ENCODE results near the gene QSER1.
"Not testable (repeated sequence)": the region's sequence is repeated elsewhere in the genome, so short reads cannot be mapped to it uniquely, and the experiment has no call there.

The QSER1 gene

DNA sequence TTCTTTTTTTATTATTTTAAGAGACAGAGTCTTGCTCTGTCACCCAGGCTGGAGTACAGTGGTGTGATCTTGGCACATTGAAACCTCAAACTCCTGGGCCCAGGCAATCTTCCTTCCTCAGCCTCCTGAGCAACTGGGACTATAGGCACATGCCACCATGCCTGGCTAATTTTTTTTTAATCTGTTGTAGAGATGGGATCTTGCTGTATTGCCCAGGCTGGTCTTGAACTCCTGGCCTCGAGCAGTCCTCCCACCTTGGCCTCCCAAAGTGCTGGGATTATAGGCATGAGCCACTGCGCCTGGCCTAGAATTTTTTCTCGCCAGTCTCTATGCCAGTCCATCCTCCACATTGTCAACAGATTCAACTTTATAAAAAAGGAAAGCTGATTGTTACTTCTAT, 44.7 kb downstream of the QSER1 start:
- not testable (repeated sequence) for DNase-seq

DNA sequence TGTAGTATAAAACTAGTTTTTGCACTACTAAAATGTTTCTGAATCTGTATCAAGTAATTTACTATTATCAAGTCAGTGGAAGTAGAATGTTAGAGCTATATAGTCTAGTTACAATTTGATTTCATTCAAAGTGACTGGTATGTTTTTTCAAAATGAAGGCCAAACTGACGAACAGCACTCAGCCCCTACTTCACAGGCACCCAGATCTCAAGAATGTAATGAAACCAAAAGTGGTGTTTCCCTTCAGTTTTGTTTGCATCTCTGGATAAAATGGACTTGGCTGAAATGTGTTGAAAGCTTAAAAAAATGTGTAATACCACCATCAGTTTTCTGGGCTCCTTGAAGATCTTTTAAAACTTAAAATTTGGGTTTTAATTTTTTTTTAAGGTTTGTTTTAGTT, 46.4 kb downstream of the QSER1 start:
- DNase-seq, result no peak

DNA sequence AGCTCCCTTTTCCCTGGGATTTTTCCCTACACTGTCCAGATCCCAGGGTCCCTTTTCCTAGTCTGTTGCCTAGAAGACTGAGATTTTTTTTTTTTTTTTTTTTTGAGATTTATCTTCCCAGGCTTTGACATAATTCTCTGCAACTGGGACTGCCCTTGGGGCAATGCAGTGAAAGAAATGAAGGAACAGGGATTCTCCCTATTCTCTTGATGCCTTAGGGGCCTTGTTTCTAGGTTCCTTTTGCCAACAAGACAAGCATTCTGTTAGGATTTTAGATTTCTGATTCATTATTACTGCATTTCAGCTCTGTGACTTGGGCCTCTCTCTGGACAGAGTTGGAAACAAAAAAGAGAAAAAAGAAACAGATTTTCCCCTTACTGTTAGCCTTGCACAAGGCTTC, 47.3 kb downstream of the QSER1 start:
- no peak for DNase-seq

DNA sequence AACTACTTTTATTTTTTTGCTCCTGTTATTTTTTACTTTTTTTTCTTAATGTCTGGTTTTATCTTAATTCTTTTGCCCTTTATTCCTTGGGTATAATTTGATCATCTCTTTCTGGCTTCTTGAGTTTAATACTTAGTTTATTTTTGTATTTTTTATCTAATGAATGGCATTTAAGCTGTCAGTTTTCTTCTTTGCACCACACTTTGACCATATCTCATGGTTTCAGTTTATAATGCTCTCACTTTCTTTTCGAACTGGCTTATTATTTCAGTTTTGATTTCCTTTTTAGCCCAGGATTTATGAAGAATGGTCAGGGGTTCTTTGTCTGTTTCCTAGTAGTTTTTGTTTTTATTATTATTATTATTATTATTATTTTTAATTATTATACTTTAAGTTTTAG, 48.3 kb downstream of the QSER1 start:
- no peak for DNase-seq

DNA sequence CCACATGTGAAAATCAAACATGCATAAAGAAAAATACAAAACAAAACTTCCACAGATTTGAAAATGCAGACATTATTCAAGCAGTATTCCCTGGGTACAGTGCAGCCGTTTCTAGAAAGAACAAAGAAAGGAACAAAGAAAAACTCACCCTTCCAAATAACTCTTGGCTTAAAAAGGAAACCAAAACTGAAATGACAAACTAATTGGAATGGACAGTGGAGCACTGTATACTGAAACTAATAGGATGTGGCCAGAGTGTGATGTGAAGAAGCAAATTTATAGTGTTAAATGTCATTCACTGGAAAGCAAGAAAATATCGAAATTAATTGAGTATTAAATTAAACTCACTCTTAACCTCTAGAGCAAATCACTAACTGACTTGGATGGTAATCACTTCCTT, 55.4 kb downstream of the QSER1 start:
- DNase-seq, result no peak

DNA sequence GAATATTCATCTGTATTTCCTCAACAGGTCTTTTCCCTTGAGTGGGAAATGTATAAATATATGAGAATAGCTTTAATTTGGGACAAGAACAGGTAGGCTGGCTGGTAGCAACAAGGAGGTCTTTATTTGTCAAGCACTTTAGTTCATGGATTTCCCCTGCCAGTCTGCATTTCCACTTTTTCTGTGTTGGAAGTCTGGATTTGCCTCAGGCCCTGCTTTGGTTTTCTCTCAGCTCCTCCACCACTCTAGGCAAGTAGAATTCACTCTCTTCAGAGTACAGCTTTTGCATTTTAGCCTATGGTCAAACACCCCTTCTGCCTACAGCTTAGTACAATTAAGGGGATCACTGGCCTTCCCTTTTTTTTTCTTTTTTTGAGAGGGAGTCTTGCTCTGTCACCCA, 57.1 kb downstream of the QSER1 start:
- no peak for DNase-seq

DNA sequence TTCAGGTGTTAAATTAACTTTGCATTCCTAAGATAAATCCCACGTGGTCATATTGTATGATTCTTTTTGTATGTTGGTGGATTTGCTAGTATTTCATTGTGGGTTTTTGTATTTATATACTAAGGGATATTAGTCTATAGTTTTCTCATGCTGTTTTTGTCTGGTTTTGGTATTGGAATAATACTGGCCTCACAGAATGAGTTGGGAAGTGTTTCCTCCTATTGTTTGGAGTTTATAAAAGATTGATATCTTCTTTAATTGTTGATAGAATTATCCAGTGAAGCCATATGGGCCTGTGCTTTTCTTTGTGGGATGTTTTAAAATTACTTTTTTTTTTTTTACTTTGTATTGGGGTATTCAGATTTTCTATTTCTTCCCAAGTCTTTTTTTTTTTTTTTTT, 59.8 kb downstream of the QSER1 start:
- DNase-seq, result no peak

DNA sequence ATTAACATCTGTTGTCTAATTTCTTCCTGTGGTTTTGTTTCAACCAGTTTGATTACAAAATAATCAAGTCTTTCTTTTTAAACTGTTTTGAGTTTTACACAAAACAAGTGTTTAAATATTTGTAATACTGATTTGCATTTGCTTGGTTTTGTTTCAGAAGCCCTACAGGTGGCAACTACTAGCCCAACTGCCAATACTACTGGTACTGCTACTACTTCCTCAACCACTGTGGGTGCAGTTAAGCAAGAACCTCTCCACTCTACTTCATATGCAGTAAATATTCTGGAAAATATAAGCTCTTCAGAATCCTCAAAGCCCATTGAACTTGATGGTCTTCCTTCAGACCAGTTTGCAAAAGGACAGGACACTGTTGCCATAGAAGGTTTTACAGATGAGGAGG, 61.1 kb downstream of the QSER1 start:
- no peak for DNase-seq

DNA sequence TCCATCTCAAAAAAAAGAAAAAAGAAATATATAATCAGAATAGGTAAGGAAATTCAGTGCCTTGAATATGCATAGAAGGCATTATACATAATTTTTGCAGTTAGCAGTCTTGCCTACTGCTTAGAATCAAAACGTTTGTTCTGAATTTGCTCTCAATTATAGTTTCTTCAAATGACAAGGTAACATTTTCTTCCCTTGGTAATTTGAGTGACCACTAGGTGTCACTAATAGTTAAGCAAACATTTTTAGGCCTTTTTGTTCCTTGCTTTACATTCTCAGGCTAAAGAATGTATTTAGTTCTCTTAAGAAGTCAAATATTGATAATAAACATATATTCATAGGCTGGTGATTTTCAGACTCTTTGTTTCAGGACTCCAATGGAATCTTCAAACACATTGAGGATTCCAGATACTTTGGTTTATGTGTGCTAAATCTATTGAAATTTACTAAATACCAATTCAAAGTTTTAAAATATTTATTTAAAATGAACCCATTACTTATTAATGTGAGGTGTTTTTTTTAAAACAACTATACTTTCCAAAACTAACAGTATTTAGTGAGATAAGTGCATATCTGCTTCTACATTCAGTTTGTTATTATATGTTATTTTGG, 68.0 kb downstream of the QSER1 start:
- peak in 1 of 2 donors; percentile 67 for DNase-seq

DNA sequence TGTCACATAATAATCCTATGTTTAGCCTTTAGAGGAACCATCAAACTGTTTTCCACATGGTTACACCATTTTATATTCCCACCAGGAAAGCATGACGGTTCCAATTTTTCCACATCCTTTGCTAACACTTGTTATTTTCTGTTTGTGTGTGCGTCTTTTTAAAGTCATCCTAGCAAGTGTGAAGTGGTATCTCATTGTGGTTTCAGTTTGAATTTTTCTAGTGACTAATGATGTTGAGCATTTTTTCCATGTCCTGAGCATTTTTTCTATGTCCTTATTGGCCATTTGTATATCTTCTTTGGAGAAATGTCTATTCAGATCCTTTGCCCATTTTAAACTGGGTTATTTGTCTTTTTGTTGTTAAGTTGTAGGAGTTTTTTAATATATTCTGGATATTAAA, 69.4 kb downstream of the QSER1 start:
- no peak for DNase-seq

DNA sequence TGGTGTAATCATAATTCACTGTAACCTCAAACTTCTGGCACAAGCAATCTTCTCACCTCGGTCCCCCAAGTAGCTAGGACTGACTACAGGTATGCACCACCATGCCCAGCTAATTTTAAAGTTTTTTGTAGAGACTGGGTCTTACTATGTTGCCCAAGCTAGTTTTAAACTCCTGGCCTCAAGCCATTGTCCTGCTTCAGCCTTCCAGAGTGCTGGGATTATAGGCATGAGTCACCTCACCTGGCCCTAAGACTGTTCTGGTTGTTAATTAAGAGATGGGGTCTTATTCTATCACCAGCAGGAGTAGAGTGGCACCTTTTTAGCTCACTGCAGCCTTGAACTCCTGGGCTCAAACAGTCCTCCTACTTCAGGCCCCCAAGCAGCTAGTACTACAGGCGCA, 71.1 kb downstream of the QSER1 start:
- DNase-seq, result no peak

DNA sequence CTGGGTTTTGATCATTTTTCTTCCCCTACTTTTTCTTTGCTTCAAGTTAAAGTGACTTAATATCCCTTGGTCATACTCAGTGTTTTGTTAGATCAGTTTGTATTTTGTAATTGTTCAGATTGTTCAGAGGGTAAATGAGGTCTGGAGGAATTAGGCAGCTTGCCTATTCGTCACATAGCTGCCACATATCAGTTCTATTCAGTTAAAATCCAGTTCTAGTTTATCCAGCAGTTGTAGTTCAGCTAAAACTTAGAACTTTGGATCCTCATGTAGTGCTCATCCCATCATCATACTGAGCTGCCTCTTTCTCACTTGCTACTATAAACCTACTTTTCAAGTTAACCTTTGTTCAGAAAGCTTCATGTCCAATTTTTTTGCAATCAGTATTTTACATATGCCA, 75.9 kb downstream of the QSER1 start:
- DNase-seq, result no peak

DNA sequence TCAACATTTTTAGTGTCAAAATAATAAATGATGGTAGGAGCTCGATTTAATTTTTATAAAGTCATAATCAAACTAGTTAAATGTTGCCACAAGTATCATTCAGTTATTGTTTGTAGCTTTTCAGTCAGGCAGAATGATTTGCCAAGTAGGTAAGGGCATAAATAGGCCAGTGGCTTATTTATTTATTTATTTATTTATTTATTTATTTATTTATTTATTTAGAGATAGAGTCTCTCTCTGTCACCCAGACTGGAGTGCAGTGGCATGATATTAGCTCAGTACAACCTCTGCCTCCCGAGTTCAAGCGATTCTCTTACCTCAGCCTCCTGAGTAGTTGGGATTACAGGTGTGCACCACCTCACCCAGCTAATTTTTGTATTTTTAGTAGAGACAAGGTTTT, 79.6 kb downstream of the QSER1 start:
- not testable (repeated sequence) for DNase-seq

DNA sequence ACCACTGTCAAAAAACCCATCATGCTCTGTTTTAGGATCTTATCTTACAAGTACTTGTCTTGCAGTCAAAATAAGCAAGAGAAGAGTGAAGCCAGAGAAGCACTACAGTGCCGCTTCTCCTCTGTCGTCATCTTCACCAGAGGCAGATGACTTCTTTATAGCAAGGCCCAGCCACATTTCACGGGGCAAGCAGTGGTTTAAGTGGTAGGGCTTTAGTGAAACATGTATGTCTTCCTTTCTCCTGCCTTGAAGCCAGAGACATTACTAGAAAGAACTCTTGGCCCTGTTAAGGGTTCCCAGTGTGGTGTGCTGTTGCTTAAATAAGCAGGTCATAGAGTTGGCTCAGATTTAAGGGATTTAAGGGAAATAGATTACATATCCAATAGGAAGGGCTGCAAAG, 80.2 kb downstream of the QSER1 start:
- no peak for DNase-seq

DNA sequence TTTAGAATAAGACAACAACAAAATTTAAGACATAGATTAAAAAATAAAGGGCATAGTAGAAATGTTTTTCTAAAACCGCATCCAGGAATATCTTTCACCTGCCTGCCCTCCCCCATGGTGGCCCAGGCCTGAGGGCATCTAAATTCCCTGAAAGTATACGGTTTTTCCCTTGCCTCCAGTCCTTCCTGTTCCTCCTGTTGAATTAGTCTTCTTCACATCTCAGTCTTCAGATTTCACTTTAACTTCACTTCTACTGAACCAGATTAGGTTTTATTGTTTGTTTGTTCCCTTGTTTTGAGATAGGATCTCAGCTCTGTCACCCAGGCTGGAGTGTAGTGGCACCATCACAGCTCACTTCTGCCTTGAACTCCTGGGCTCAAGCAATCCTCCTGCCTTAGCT, 90.0 kb downstream of the QSER1 start:
- DNase-seq, result no peak

DNA sequence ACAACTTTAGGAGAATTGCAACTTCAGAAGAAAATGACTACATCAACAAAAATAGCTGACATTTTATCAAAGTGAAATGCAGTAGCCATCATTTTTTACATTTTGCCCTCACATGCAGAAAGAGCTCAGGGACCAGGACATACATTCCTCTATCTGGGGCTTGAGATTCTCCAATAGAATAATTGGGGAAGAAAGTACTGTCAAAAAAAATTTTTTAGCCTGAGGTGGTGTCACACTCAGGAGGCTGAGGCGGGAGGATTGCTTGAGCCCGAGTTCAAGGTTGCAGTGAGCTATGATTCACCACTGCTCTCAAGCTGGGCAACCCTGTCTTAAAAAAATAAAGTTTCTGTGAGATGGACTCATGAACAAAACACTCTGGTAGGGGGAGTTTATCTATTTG, 90.9 kb downstream of the QSER1 start:
- DNase-seq, result no peak

DNA sequence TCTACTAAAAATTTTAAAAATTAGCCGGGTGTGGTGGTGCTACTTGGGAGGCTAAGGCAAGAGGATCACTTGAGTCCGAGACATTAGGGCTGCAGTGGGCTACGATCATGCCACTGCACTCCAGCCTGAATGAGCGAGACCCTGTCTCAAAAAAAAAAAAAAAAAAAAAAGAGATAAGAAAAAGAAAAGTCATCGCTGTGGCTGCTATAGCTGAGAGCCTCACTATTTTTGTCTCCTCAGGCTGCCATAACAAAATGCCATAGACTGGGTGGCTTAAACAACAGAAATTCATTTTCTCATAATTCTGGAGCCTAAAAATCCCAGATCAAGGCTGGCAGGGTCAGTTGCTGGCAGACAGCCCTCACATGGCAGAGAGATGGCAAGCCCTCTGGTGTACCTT, 93.0 kb downstream of the QSER1 start:
- no peak for DNase-seq

DNA sequence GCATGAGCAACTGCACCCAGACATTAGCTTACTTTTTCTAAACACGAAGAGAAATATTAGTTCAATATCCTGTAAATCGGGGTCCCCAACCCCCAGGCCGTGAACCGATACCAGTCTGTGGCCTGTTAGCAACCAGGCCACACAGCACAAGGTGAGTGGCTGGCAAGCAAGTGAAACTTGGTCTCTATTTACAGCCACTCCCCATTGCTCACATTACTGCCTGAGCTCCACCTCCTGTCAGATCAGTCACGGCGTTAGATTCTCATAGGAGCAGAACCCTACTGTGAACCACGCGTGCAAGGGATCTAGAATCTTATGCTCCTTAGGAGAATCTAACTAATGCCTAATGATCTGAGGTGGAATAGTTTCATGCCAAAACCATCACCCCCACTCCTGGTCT, 95.2 kb downstream of the QSER1 start:
- no peak for DNase-seq

DNA sequence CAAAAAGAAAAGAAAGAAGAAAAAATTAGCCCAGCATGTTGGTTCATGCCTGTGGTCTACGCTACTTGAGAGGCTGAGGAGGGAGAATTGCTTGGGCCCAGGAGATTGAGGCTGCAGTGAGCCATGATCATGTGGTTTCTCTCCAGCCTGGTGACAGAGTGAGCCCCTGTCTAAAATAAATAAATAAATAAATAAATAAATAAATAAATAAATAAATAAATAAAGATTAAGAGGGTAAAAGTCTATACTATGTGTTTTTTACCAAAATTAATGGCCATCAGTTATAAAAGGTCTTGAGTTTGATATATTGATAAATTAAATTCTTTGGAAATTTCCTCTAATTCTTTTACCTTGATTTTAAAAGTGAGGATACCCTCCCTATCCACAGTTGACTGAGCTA, 97.9 kb downstream of the QSER1 start:
- no peak for DNase-seq

DNA sequence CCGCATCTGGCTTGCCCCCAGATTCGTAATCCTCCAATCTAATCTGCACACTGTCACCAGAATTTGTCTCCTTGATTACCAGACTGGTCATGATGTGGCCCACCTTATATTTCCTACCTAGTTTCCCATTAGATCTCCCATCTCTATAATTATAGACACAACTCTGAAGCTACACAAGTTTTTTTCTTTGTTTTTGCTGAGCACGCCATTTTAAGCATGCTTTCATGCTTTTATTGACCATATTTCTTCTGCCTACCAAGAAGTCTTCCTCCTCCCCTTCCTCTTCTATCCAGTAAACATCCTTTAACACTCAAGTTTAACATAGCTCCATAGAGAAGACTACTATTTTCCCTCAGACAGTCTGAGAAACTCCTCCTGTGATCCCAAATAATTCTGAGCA, 98.8 kb downstream of the QSER1 start:
- DNase-seq, result no peak

DNA sequence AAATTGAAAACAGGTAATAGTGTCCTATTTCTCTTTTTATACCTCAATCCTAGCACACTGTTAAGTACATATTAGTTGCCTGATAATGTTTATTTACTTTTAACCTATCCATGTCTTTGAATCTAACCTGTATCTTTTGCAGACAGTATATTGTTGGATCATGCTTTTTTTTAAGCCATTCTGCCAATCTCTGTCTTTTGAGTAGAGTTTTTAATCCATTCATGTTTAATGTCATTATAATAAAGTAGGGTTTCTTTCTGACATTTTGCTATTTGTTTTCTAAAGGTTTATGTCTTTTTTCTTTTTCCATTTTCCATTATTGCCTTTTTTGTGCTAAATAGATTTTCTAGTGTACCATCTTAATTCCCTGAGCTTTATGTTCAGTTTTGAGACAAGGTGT, 99.3 kb downstream of the QSER1 start:
- DNase-seq, result no peak

DNA sequence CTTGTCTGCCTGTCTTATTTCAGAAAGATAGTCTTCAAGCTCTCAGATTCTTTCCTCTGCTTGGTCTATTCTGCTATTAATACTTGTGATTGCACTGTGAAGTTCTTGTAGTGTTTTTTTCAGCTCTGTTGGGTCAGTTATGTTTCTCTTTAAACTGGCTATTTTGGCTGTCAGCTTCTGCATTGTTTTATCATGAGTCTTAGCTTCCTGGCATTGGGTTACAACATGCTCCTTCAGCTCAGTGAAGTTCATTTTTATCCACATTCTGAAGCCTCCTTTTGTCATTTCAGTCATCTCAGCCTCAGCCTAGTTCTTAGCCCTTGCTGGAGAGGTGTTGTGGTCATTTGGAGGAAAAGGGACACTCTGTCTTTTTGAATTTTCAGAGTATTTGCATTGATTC, 107.6 kb downstream of the QSER1 start:
- no peak for DNase-seq

DNA sequence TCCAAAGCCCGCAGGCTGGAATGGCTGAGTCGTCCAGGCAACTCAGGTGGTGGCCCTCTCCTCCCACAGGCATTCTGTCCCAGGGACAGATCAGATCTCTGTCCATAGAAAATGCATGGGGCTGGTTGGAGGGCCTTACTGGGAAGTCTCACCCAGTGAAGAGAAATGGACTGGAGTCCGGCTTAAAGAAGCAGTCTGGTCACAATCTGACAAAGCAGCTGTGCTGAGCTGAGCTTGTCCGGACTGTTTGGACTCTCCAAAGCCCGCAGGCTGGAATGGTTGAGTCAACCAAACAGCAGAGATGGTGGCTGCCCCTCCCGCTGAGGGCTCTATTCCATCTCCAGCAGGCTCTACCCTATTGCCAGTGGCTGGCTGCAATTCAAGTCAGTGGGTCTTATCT, 108.7 kb downstream of the QSER1 start:
- no peak for DNase-seq

DNA sequence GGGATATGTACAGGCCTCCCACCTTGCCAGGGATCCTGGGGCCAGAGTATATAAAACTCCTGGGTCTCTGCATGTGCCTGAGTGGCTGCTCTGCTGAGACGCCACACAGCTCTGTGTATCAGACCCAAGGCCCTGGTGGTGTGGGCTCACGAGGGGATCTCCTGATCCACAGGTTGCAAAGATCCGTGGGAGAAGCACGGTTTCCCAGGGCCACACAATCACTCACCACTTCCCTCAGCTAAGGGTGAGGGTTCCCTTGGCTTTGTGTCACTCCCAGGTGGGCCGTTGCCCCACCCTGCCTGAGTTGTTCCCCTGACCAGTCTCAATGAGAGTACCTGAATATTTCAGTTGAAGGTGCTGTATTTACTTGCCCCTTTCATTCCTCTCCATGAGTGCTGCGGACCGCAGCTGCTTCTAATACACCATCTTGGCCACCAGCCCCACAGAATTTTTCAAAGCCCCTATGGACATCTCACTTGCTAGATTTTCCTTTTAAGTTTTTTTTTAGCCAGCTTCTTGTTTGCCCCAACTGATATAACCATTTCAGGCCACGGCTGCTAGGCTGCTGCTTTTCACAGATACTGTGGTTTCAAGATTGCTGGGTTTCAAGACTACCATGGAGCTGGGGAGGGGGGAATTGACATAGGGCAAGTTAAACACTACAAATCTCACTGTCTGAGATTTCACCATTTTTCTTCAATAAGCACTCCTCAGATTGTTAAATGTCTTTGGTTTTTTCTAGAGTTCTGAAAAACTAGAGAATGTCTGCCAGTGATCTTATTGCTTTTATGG, 109.3 kb downstream of the QSER1 start:
- no peak for DNase-seq

DNA sequence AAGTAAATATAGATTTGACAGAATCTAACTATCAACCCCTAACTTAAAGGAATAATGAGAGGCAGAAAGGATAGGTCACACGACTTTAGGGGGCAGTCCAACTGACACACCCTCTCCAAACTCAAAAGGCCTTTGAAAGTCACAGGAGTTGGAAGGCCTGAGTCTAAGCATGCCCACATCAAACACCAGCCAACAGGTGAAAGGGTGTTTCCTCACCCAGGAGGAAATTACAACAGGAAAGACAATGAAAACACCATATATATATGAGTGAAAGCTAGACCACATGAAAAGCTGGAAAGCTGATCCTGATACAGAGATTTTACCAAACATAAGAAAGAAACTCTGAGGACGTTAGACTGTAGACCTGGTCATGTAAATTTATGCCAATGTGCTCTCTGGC, 112.6 kb downstream of the QSER1 start:
- DNase-seq, result peak in 1 of 2 donors; percentile 49

All from CD4-positive, alpha-beta T cell treated with Interleukin-4 for 1 hour (primary cell).